GM10248 (cell line): Measurements from ENCODE around the gene ZBED2.

ENCODE experiments used
- CTCF ChIA-PET: fragments of 300-600 bp; sonication (Branson Sonifier 250); formaldehyde crosslinking; extraction: SDS; loops from one replicate; lab custom pipeline; 2021; ENCODE audit warnings: antibody characterized with exemption; lab: Yijun Ruan, JAX
- POLR2A ChIA-PET: fragments of 350-650 bp; sonication (Branson Sonifier 250); formaldehyde crosslinking; extraction: SDS; loops from one replicate; lab custom pipeline; 2020; ENCODE audit warnings: antibody characterized with exemption; lab: Yijun Ruan, JAX
- DNase-seq: peaks from one replicate; pipeline ENCODE4 v3.0.0; 2012; ENCODE audit errors: extremely low spot score
- TF ChIP-seq, protein P1 (sequence below): IDR thresholded peaks from 2 replicates; pipeline ENCODE4 v1.5.1; 2012; ENCODE audit warnings: mild to moderate bottlenecking, low read depth; ENCODE audit errors: extremely low read depth, missing control alignments, control extremely low read depth

The ZBED2 gene

DNA sequence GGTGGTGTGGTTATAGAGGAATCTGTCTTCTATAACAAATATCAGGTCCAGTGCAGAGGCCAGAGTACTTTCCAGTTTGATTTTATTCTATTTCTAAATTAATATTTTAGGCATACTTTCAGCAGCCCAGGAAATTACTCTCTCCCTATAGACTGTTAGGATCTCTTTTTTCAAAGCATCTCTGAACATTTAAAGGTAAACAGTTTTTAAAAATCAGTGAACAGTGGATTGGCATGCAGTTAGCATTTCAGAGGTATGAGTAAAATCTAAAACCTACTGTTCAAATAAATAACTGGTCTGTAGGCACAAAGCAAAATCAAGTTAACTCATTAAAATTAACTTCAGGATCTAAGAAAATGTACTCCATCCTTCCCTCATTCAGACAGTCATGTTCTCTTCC is 3.0 kb downstream of the ZBED2 start:
- POLR2A ChIA-PET: no interaction called here
- no peak for DNase-seq
- TF ChIP-seq, protein P1, sequence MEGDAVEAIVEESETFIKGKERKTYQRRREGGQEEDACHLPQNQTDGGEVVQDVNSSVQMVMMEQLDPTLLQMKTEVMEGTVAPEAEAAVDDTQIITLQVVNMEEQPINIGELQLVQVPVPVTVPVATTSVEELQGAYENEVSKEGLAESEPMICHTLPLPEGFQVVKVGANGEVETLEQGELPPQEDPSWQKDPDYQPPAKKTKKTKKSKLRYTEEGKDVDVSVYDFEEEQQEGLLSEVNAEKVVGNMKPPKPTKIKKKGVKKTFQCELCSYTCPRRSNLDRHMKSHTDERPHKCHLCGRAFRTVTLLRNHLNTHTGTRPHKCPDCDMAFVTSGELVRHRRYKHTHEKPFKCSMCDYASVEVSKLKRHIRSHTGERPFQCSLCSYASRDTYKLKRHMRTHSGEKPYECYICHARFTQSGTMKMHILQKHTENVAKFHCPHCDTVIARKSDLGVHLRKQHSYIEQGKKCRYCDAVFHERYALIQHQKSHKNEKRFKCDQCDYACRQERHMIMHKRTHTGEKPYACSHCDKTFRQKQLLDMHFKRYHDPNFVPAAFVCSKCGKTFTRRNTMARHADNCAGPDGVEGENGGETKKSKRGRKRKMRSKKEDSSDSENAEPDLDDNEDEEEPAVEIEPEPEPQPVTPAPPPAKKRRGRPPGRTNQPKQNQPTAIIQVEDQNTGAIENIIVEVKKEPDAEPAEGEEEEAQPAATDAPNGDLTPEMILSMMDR: no peak
- CTCF ChIA-PET: interaction anchor here (1.2 to 1.5 kb wide), 2 partner anchors 14 kb away, joined by 3 read pairs; no protein-coding TSS in a partner anchor

DNA sequence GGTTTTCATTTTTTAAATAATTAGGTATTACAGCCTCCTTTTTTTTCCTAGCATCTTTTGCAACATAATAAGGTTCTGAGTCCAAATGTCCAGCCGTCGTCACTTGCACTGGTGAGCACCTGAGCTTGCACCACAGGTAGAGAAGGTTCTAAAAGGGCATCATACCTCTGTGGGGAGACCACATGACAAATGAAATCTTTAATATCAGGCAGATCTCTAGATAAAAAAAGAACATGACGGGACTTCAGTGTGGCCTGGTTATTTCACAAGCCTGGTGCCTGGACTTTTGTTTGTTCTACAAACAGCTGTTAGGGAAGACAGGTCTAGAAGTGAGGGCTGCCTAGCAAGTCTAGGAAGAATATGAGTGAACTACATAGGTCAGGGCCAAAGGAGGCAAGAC is 3.6 kb downstream of the ZBED2 start:
- CTCF ChIA-PET: interaction anchor here (0.9 to 1.5 kb wide), 2 partner anchors 9 to 14 kb away, joined by 3 read pairs; no protein-coding TSS in a partner anchor
- POLR2A ChIA-PET: no interaction called here

DNA sequence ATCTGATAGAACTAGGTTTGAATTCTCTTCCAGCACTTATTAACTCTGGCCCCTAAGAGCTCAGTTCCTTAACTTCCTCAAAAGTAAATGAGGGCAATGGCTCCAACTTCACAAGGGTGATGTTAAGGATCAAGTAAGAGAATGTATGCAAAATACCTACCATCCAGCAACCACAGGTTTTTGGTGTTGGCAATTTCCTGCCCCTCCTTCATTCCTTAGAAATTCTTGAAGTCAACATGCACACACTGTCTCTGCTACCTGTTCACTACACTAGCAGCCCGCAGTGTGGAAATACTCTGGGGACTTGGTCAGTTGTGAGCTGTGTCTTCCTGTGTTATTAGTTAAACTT is 5.0 kb downstream of the ZBED2 start:
- POLR2A ChIA-PET: no interaction called here
- DNase-seq: no peak
- TF ChIP-seq, protein P1: no peak
- CTCF ChIA-PET: interaction anchor here (0.9 to 1.4 kb wide), 2 partner anchors 10 to 101 kb away, joined by 3 to 5 read pairs; no protein-coding TSS in a partner anchor

More for the DNA sequence above, 3.6 kb downstream of the ZBED2 start:
- TF ChIP-seq, protein P1: no peak
- DNase-seq: no peak

DNA sequence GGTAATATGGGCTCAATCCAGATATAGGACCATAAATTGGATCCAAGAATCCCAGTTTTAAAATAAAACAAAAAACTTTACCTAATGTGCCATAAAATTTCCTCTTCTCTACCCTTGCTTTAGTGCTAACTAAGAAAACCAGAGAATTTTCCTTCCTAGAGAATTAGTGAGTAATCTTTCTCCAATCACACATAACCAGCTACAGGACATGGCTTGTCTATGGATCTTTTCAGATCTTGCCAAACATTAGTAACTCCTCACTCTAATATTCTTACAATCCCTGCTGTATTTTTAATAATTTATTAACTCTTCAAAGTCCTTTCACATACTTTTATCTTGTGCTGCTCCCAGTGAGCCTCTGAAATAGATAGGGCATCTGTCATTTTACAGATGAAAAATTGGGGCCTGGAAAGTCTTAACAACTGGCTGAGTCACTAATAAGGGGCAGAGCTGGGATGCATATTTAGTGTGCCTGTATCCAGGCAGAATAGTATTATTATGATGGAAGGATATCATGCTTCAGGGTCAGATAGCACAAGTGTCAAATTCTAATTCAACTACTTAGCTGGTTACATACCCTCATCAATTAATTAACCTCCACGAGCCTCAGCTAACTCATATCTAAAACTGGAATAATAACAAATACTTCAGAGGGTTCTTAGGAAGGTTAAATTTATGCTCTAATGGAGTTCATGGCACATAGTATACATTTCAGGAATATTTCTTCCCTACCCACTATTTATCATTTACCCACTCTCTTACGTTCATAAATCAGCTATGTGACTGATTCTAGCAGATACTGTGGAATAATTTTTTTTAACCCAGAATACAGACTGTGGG is 5.6 kb downstream of the ZBED2 start:
- DNase-seq: no peak
- ChIA-PET CTCF (interaction anchor here (0.9 to 1.4 kb wide), 2 partner anchors 11 to 101 kb away, joined by 3 to 5 read pairs; no protein-coding TSS in a partner anchor), POLR2A (no interaction called here)
- TF ChIP-seq, protein P1: no peak

DNA sequence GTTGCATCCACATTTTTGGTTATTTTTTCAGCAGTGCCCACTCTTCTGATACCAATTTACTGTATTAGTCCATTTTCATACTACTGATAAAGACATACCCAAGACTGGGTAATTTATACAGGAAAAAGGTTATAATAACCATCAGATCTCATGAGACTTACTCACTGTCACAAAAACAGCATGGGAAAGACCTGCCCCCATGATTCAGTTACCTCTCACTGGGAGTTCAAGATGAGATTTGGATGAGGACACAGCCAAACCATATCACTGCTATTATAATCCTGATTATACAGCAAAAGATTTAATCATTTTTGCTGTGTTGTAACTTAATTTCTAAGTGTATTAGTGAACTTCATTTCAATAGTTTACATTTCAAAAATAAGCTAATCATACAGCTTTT is 6.6 kb downstream of the ZBED2 start:
- ChIA-PET POLR2A (no interaction called here), CTCF (interaction anchor here (1.6 kb wide), 1 partner anchor 10 kb away, joined by 10 read pairs; no protein-coding TSS in a partner anchor)
- TF ChIP-seq, protein P1: no peak
- DNase-seq: no peak

DNA sequence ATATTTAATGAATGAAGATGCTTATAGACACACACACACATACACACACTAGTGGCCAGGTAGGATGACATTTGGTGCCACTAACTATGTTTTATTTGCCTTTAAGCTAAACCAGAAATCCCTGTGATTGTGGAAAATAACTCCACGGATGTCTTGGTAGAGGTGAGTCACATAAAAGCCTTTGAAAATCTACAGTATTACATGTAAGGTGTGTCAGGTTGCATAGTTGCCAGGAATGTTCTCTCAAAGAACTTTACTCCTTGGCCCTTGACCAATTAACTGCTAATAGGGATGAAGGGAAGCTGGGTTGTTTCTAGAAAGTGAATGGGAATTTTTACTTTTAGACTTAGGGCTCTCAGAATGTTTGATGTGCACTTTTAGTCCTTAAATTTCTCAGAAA is 9.9 kb downstream of the ZBED2 start:
- TF ChIP-seq, protein P1: no peak
- ChIA-PET CTCF (no interaction called here), POLR2A (no interaction called here)
- no peak for DNase-seq
